Osteocyte (in vitro differentiated cells): ENCODE measurements around the gene CABYR. TPM values are rescaled to one million over a fixed set of nuclear protein-coding genes. Genes with fewer than 3 reads are reported as not detected.

Source experiments
- DNase-seq: peaks from one replicate; pipeline ENCODE4 v3.0.0; 2021; ENCODE audit warnings: mixed read lengths; ENCODE audit not compliant: unreplicated experiment; ENCODE audit errors: extremely low spot score
- H3K27ac Mint-ChIP-seq: one replicate; pipeline ENCODE4 v1.8.0; 2021; ENCODE audit warnings: mild to moderate bottlenecking, mixed read lengths; ENCODE audit not compliant: unreplicated experiment
- H3K27me3 Mint-ChIP-seq: one replicate; pipeline ENCODE4 v1.8.0; 2021; ENCODE audit warnings: mixed read lengths; ENCODE audit not compliant: unreplicated experiment
- H3K36me3 Mint-ChIP-seq: one replicate; pipeline ENCODE4 v1.8.0; 2021; ENCODE audit warnings: mixed read lengths; ENCODE audit not compliant: unreplicated experiment
- H3K4me1 Mint-ChIP-seq: one replicate; pipeline ENCODE4 v1.8.0; 2021; ENCODE audit warnings: mixed read lengths; ENCODE audit not compliant: unreplicated experiment
- H3K4me3 Mint-ChIP-seq: one replicate; pipeline ENCODE4 v1.8.0; 2021; ENCODE audit warnings: mild to moderate bottlenecking, moderate library complexity, mixed read lengths; ENCODE audit not compliant: unreplicated experiment
- H3K9me3 Mint-ChIP-seq: one replicate; pipeline ENCODE4 v1.8.0; 2021; ENCODE audit warnings: mixed read lengths; ENCODE audit not compliant: unreplicated experiment
- total RNA-seq: library from RNA; stranded (reverse); gene quantifications from 2 replicates; pipeline ENCODE4 v1.2.1, GENCODE V29; 2021
- TF ChIP-seq, protein P1 (sequence below): fragments of 200-600 bp; sonication (generic); IDR thresholded peaks from 2 replicates; pipeline ENCODE4 v1.5.0; 2021; ENCODE audit warnings: antibody characterized with exemption, mild to moderate bottlenecking, moderate library complexity

Gene CABYR
- total RNA-seq, 1 donor from 2014 or later = 3.9 TPM

- H3K36me3 Mint-ChIP-seq = no peaks in the 10 kb centered on the region
- TF ChIP-seq, protein P1, sequence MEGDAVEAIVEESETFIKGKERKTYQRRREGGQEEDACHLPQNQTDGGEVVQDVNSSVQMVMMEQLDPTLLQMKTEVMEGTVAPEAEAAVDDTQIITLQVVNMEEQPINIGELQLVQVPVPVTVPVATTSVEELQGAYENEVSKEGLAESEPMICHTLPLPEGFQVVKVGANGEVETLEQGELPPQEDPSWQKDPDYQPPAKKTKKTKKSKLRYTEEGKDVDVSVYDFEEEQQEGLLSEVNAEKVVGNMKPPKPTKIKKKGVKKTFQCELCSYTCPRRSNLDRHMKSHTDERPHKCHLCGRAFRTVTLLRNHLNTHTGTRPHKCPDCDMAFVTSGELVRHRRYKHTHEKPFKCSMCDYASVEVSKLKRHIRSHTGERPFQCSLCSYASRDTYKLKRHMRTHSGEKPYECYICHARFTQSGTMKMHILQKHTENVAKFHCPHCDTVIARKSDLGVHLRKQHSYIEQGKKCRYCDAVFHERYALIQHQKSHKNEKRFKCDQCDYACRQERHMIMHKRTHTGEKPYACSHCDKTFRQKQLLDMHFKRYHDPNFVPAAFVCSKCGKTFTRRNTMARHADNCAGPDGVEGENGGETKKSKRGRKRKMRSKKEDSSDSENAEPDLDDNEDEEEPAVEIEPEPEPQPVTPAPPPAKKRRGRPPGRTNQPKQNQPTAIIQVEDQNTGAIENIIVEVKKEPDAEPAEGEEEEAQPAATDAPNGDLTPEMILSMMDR = peak; percentile 91
- no peaks in the 10 kb centered on the region for H3K27me3 Mint-ChIP-seq
- no peak overlapping the region for H3K27ac Mint-ChIP-seq
- no peak for DNase-seq
- H3K9me3 Mint-ChIP-seq = no peaks in the 10 kb centered on the region
- H3K4me1 Mint-ChIP-seq = no peaks in the 10 kb centered on the region
- H3K4me3 Mint-ChIP-seq = no peak overlapping the region
These were observed 19.9 kb upstream of the CABYR start for GRCh38 chr18:24118750-24119577.

DNA sequence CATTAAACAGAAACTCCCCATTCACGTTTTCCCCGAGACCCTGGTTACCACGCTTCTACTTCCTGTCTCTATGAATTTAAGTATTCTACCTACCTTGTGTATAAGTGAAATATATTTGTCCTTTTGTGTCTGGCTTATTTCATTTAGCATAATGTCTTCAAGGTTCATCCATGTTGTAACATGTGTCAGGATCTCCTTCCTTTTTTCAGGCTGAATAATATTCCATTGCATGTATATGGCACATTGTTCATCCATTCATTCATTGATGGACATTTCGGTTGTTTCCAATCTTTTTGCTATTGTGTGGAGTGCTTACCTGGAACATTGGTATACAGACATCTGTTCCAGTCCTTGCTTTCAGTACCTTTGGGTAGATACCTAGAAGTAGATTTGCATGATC is 18.2 kb upstream of the CABYR start:
- H3K27me3 Mint-ChIP-seq = no peaks in the 10 kb centered on the region
- H3K9me3 Mint-ChIP-seq = no peaks in the 10 kb centered on the region
- no peak overlapping the region for H3K4me3 Mint-ChIP-seq
- H3K4me1 Mint-ChIP-seq = peaks cover 8% of the 10 kb centered on the region
- DNase-seq = no peak
- peaks cover 4% of the 10 kb centered on the region for H3K36me3 Mint-ChIP-seq
- no peak overlapping the region for H3K27ac Mint-ChIP-seq
- TF ChIP-seq, protein P1 = no peak

GRCh38 chr18:24121625-24122024 is 17.2 kb upstream of the CABYR start:
- TF ChIP-seq, protein P1 = no peak
- H3K27me3 Mint-ChIP-seq = no peaks in the 10 kb centered on the region

GRCh38 chr18:24126155-24126961 is 12.5 kb upstream of the CABYR start:
- TF ChIP-seq, protein P1 = no peak
- H3K9me3 Mint-ChIP-seq = no peaks in the 10 kb centered on the region
- no peak overlapping the region for H3K4me3 Mint-ChIP-seq
- no peak overlapping the region for H3K27ac Mint-ChIP-seq
- peaks cover 12% of the 10 kb centered on the region for H3K36me3 Mint-ChIP-seq
- DNase-seq = no peak
- no peaks in the 10 kb centered on the region for H3K27me3 Mint-ChIP-seq
- H3K4me1 Mint-ChIP-seq = peaks cover 19% of the 10 kb centered on the region

More at GRCh38 chr18:24121625-24122024, 17.2 kb upstream of the CABYR start:
- Mint-ChIP-seq H3K27ac (no peak overlapping the region), H3K4me1 (peaks cover 18% of the 10 kb centered on the region), H3K4me3 (no peak overlapping the region), H3K36me3 (peaks cover 4% of the 10 kb centered on the region), H3K9me3 (no peaks in the 10 kb centered on the region)
- DNase-seq = no peak

GRCh38 chr18:24127735-24128134 is 11.1 kb upstream of the CABYR start:
- no peak for DNase-seq
- H3K4me1 Mint-ChIP-seq = peaks cover 19% of the 10 kb centered on the region
- H3K27ac Mint-ChIP-seq = no peak overlapping the region
- peaks cover 12% of the 10 kb centered on the region for H3K36me3 Mint-ChIP-seq
- H3K9me3 Mint-ChIP-seq = no peaks in the 10 kb centered on the region
- H3K4me3 Mint-ChIP-seq = no peak overlapping the region
- TF ChIP-seq, protein P1 = no peak
- no peaks in the 10 kb centered on the region for H3K27me3 Mint-ChIP-seq
